Epithelial cell of esophagus (primary cell): ENCODE measurements around the gene OTUB1.
"Not testable (repeated sequence)": the region's sequence is repeated elsewhere in the genome, so short reads cannot be mapped to it uniquely, and the experiment has no call there.

ENCODE experiments used
- DNase-seq: peaks from one replicate; pipeline ENCODE4 v3.0.0; 2010; ENCODE audit warnings: low read depth
- H3K4me3 ChIP-seq: 2 replicates; pipeline ENCODE4 v1.5.1; 2011; ENCODE audit warnings: mild to moderate bottlenecking, low read length, control low read depth
- TF ChIP-seq, protein P1 (sequence below): IDR thresholded peaks from 2 replicates; pipeline ENCODE4 v1.5.1; 2011; ENCODE audit warnings: low read depth, mild to moderate bottlenecking, low read length, control low read depth, inconsistent platforms; ENCODE audit not compliant: insufficient read depth; ENCODE audit errors: missing control alignments

Gene OTUB1

DNA sequence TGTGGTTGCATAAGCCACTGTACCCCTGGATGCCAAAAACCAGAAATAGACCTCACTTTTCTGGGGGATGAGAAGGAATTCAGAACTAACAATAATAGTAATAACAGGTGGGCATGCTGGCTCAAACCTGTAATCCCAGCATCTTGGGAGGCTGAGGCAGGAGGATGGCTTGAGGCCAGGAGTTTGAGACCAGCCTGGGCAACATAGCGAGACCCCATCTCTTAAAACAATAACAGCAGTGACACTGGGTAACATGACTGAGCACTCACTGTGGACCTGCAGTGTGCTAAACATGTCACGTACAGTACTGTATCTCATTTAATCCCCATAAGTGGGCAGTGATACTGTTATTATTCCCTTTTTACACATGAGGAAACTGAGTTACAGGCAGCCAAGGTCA, 59.5 kb downstream of the OTUB1 start:
- TF ChIP-seq, protein P1, sequence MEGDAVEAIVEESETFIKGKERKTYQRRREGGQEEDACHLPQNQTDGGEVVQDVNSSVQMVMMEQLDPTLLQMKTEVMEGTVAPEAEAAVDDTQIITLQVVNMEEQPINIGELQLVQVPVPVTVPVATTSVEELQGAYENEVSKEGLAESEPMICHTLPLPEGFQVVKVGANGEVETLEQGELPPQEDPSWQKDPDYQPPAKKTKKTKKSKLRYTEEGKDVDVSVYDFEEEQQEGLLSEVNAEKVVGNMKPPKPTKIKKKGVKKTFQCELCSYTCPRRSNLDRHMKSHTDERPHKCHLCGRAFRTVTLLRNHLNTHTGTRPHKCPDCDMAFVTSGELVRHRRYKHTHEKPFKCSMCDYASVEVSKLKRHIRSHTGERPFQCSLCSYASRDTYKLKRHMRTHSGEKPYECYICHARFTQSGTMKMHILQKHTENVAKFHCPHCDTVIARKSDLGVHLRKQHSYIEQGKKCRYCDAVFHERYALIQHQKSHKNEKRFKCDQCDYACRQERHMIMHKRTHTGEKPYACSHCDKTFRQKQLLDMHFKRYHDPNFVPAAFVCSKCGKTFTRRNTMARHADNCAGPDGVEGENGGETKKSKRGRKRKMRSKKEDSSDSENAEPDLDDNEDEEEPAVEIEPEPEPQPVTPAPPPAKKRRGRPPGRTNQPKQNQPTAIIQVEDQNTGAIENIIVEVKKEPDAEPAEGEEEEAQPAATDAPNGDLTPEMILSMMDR = no peak
- DNase-seq = no peak
- no peak overlapping the region for H3K4me3 ChIP-seq

DNA sequence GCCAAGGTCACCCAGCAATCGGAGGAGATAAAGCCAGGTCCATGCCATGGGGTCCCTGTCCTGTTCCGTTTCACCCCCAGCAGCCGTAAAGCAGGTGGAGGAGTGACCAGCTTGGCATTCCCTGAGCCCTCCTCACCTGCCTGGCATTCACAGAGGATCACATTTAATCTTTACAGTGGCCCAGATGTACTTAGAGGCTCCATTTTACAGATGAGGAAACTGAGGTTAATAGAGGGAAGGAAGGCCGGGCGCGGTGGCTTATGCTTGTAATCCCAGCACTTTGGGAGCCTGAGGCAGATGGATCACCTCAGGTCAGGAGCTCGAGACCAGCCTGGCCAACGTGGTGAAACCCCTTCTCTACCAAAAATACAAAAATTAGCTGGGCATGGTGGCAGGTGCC, 61.1 kb downstream of the OTUB1 start:
- H3K4me3 ChIP-seq, DNase-seq: not testable (repeated sequence)
